Uterus (tissue), 4 donors: ENCODE results near the gene ITPRIPL2. TPM values are rescaled to one million over a fixed set of nuclear protein-coding genes. Genes with fewer than 3 reads are reported as not detected.

Experiments used
- DNase-seq, 2 donors: peaks; one replicate each; pipeline ENCODE4 v3.0.0-alpha.2; 2019 to 2020
- H3K27ac ChIP-seq, 2 donors: fragments of 200-600 bp; sonication (generic); 1 replicate in 1 of 2; 2 replicates in 1 of 2; pipeline ENCODE4 v1.5.1; 2016 to 2018
- H3K27me3 ChIP-seq, 2 donors: fragments of 200-600 bp; sonication (generic); one replicate each; pipeline ENCODE4 v1.5.1; 2018 to 2019; ENCODE audit warnings: control low read depth in 1 of 2
- H3K36me3 ChIP-seq, 2 donors: fragments of 200-600 bp; sonication (generic); one replicate each; pipeline ENCODE4 v1.5.1; 2019; ENCODE audit warnings: control low read depth in 1 of 2
- H3K4me1 ChIP-seq, 2 donors: fragments of 200-600 bp; sonication (generic); one replicate each; pipeline ENCODE4 v1.5.1; 2018 to 2019; ENCODE audit warnings: control low read depth in 1 of 2
- H3K4me3 ChIP-seq, 2 donors: fragments of 200-600 bp; sonication (generic); 1 replicate in 1 of 2; 2 replicates in 1 of 2; pipeline ENCODE4 v1.5.1; 2018 to 2019; ENCODE audit warnings: mild to moderate bottlenecking in 1 of 2
- H3K9me3 ChIP-seq, 2 donors: fragments of 200-600 bp; sonication (generic); one replicate each; pipeline ENCODE4 v1.5.1; 2019; ENCODE audit warnings: control low read depth in 1 of 2
- CTCF ChIP-seq, 4 experiments: fragments of 200-600 bp in 2 of 4; fragments of 450-650 bp in 2 of 4; sonication (generic) in 2 of 4; IDR thresholded peaks; one replicate each; pipeline ENCODE4 v1.5.1; 2016 to 2019; ENCODE audit warnings: antibody characterized with exemption in 4 of 4, mild to moderate bottlenecking in 2 of 4, moderate library complexity in 1 of 4
- POLR2A ChIP-seq, 2 donors: fragments of 450-650 bp; IDR thresholded peaks; one replicate each; pipeline ENCODE4 v1.6.1; 2016; ENCODE audit warnings: antibody characterized with exemption in 2 of 2, mild to moderate bottlenecking in 1 of 2, moderate library complexity in 1 of 2
- intact Hi-C: fragments of 100-400 bp; cut with DNase I; formaldehyde crosslinking; loops from one replicate; pipeline ENCODE4 v1.15.1; 2023; ENCODE audit warnings: low total_unique reads
- total RNA-seq, 4 donors: library from RNA; depleted of rRNA in 3 of 4; stranded (reverse); fragments of >200 nt in 3 of 4; gene quantifications; one replicate each; pipeline versions ENCODE4 v1.1.0 to v1.2.4, GENCODE V29; 2014 to 2023
- donor health status: DM: yes; HTN: yes; CAD: no.

ITPRIPL2 gene
- total RNA-seq, 4 donors from 2014 or later = 17.9 to 74.1 (median 43.7) TPM

DNA sequence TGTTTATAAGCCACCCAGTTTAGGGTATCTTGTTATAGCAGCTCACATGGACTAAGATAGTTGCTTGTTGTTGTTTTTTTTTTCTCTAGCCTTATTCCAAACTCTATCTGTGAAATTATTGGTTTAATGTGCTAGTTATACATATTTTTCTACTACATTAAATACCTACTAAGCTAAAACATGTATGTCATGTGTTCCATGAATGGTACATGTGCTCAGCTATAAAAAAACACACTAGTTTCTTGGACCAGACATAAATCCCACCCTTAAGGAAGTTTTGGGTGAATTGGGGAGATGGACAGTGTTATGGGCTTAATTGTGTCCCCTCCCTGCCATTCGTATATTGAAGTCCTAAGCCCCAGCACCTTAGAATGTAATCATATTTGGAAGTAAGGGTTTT is 19.8 kb downstream of the ITPRIPL2 start:
- no peak overlapping the region for H3K4me3 ChIP-seq
- no peaks in the 10 kb centered on the region for H3K9me3 ChIP-seq
- H3K27me3 ChIP-seq = no peaks in the 10 kb centered on the region
- H3K27ac ChIP-seq = no peak overlapping the region
- TF ChIP-seq CTCF (IDR thresholded peaks at IDR 0.05) = no peak
- intact Hi-C loops = no loop called here
- no peaks in the 10 kb centered on the region for H3K4me1 ChIP-seq
- DNase-seq = no peak
- H3K36me3 ChIP-seq = no peaks in the 10 kb centered on the region

- no peaks in the 10 kb centered on the region for H3K9me3 ChIP-seq
- H3K36me3 ChIP-seq = no peaks in the 10 kb centered on the region
- no peaks in the 10 kb centered on the region for H3K4me1 ChIP-seq
- H3K27ac ChIP-seq = peak overlapping the region in 1 of 2 donors; percentile 22
- H3K4me3 ChIP-seq = no peak overlapping the region
- DNase-seq = no peak
- H3K27me3 ChIP-seq = no peaks in the 10 kb centered on the region
- no peak for TF ChIP-seq CTCF (IDR thresholded peaks at IDR 0.05)
- no peak for TF ChIP-seq POLR2A (IDR thresholded peaks at IDR 0.05)
- intact Hi-C loops = no loop called here
Observed at GRCh38 chr16:19135201-19135842, 21.6 kb downstream of the ITPRIPL2 start.

GRCh38 chr16:19135896-19136438 is 22.2 kb downstream of the ITPRIPL2 start:
- no peak overlapping the region for H3K4me3 ChIP-seq
- intact Hi-C loops = no loop called here
- H3K27me3 ChIP-seq = no peaks in the 10 kb centered on the region
- H3K4me1 ChIP-seq = no peaks in the 10 kb centered on the region
- TF ChIP-seq CTCF (IDR thresholded peaks at IDR 0.05) (no peak), POLR2A (IDR thresholded peaks at IDR 0.05) (no peak)
- no peak for DNase-seq
- H3K9me3 ChIP-seq = no peaks in the 10 kb centered on the region
- H3K27ac ChIP-seq = peak overlapping the region in 1 of 2 donors; percentile 73
- no peaks in the 10 kb centered on the region for H3K36me3 ChIP-seq

GRCh38 chr16:19136549-19137196 is 22.9 kb downstream of the ITPRIPL2 start:
- TF ChIP-seq CTCF (IDR thresholded peaks at IDR 0.05) = no peak
- no peak for TF ChIP-seq POLR2A (IDR thresholded peaks at IDR 0.05)
- no peak for DNase-seq
- no peaks in the 10 kb centered on the region for H3K27me3 ChIP-seq
- H3K9me3 ChIP-seq = no peaks in the 10 kb centered on the region
- no peaks in the 10 kb centered on the region for H3K36me3 ChIP-seq
- no peak overlapping the region for H3K4me3 ChIP-seq
- H3K4me1 ChIP-seq = no peaks in the 10 kb centered on the region
- H3K27ac ChIP-seq = peak overlapping the region; percentile 22 to 73
- intact Hi-C loops = no loop called here
